ENCODE data around the gene MRPL48.
A peak's percentile ranks its signal among the peaks of the same experiment; 100 is the strongest.
"Not testable (repeated sequence)": the region's sequence is repeated elsewhere in the genome, so short reads cannot be mapped to it uniquely, and the experiment has no call there.

MRPL48 gene

DNA sequence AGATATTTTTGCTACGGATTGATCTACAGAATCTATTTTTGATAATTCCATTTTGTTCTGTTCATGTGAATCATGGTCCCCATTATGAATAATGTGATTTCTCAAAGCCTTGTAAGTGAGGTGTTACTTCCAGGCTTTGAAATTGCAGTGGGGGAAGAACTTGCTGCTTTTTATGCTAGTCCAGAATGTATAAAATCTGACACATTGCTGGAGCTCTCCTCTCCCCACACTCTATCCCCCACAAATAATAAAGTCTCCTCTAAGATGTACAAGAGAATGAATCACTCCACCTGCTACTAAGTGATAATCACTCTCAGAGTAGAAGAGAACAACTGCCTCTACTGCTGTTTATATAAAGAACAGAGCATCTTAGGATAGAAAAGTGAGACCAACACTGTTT, 20.9 kb upstream of the MRPL48 start:
- DNase-seq (ENCODE audit: low spot score): no peak
- no peak for TF ChIP-seq CTCF (IDR thresholded peaks at IDR 0.05; ENCODE audit: borderline replicate concordance, control extremely low read depth, extremely low read depth, insufficient read depth, missing control alignments)
- in situ Hi-C loops (cut with MboI; ENCODE audit: low sequenced_read_pairs, unreplicated experiment): no loop called here

DNA sequence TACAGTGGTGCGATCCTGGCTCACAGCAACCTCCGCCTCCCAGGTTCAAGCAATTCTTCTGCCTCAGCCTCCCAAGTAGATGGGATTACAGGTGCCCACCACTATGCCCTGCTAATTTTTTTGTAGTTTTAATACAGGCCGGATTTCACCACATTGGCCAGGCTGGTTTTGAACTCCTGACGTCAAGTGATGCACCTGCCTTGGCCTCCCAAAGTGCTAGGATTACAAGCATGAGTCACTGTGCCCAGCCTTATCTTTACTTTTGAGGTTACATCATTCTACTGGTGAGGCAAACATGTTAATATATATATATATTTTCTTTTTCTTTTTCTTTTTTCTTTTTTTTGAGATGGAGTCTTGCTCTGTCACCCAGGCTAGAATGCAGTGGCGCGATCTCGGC, 16.9 kb upstream of the MRPL48 start:
- in situ Hi-C loops (cut with MboI; ENCODE audit: low sequenced_read_pairs, unreplicated experiment); DNase-seq (ENCODE audit: low spot score): not testable (repeated sequence)

GRCh38 chr11:73779084-73779902, 8.4 kb upstream of the MRPL48 start:
- in situ Hi-C loops (cut with MboI; ENCODE audit: low sequenced_read_pairs, unreplicated experiment): no loop called here
- TF ChIP-seq CTCF (IDR thresholded peaks at IDR 0.05; ENCODE audit: borderline replicate concordance, control extremely low read depth, extremely low read depth, insufficient read depth, missing control alignments): no peak
- DNase-seq (ENCODE audit: low spot score): peak; percentile 97

GRCh38 chr11:73781303-73781702, 6.4 kb upstream of the MRPL48 start:
- in situ Hi-C loops (cut with MboI; ENCODE audit: low sequenced_read_pairs, unreplicated experiment): no loop called here
- no peak for TF ChIP-seq CTCF (IDR thresholded peaks at IDR 0.05; ENCODE audit: borderline replicate concordance, control extremely low read depth, extremely low read depth, insufficient read depth, missing control alignments)
- DNase-seq (ENCODE audit: low spot score): no peak

DNA sequence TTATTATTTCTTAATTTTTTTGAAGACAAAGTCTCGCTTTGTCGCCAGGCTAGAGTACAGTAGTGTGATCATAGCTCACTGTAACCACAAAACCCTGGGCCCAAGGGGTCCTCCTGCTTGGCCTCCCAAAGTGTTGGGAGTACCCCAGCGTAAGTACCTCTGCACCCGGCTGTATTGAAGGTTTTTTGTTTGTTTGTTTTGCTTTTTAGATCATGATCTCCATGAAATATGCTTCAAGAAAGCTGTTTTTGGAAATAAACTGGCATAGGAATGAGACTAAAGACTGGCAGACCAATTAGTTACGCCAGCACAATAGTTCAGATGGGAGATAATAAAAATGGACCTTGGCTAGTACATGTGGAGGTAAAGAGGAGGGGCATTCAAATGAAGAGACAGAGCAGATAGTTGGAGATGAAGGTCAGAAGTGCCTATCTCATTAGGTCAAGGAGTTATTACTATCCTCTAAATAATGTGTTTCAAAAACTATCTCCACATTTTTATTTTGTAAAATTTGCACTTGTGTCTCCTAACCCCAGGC, 4.1 kb upstream of the MRPL48 start:
- no peak for DNase-seq (ENCODE audit: low spot score)
- TF ChIP-seq CTCF (IDR thresholded peaks at IDR 0.05; ENCODE audit: borderline replicate concordance, control extremely low read depth, extremely low read depth, insufficient read depth, missing control alignments): no peak
- in situ Hi-C loops (cut with MboI; ENCODE audit: low sequenced_read_pairs, unreplicated experiment): no loop called here

GRCh38 chr11:73784080-73784634, 3.5 kb upstream of the MRPL48 start:
- no peak for DNase-seq (ENCODE audit: low spot score)
- TF ChIP-seq CTCF (IDR thresholded peaks at IDR 0.05; ENCODE audit: borderline replicate concordance, control extremely low read depth, extremely low read depth, insufficient read depth, missing control alignments): no peak
- in situ Hi-C loops (cut with MboI; ENCODE audit: low sequenced_read_pairs, unreplicated experiment): no loop called here

DNA sequence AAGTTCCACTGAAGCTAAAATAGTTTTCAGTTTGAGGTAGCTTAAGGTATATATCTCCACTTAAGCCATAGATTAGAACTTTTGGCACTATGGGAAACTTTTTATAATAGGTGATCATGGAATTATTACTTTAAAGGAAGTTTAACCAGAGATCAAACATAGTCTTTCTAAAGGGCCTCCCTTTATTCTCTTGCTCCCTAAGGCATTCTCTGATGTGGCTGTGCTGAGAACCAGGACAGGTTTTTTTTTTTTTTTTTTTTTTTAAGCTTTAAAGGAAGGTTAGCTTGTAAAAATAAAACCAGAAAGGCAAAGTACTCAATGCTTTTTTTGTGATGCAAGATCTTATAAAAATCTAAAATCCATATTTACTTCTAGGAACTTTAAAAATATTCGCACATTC, 2.9 kb upstream of the MRPL48 start:
- TF ChIP-seq CTCF (IDR thresholded peaks at IDR 0.05; ENCODE audit: borderline replicate concordance, control extremely low read depth, extremely low read depth, insufficient read depth, missing control alignments): no peak
- in situ Hi-C loops (cut with MboI; ENCODE audit: low sequenced_read_pairs, unreplicated experiment): no loop called here
- no peak for DNase-seq (ENCODE audit: low spot score)

DNA sequence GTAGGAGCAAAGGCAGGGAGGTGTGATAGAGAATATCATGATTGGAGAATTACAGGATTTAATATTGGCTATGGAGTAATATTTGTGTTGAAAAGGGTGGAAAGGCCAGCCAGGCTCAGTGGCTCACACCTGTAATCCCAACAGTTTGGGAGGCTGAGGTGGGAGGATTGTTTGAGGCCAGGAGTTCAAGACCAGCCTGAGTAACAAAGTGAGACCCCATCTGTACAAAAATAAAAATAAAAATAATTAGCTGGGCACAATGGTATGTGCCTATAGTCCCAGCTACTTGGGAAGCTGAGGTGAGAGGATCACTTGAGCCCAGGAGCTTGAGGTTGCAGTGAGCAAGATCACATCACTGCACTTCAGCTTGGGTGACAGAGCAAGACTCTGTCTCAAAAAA, 2.2 kb upstream of the MRPL48 start:
- DNase-seq (ENCODE audit: low spot score); in situ Hi-C loops (cut with MboI; ENCODE audit: low sequenced_read_pairs, unreplicated experiment): not testable (repeated sequence)

Data from GM13976 (cell line).